Liver (tissue), 3 donors: Measurements from ENCODE around the gene RAB44.

Experiments
- GABPA ChIP-seq, 2 donors: IDR thresholded peaks in 1 of 2; conservative IDR thresholded peaks in 1 of 2; 2 replicates each; pipeline ENCODE4 v1.6.1; 2016; ENCODE audit warnings: antibody characterized with exemption in 2 of 2, mild to moderate bottlenecking in 1 of 2, moderate library complexity in 1 of 2
- RAD21 ChIP-seq, 2 donors: IDR thresholded peaks; 2 replicates each; pipeline ENCODE4 v1.6.1; 2016; ENCODE audit warnings: antibody characterized with exemption in 2 of 2, mild to moderate bottlenecking in 2 of 2
- TF ChIP-seq, protein P1 (sequence below): IDR thresholded peaks from 2 replicates; pipeline ENCODE4 v1.6.1; 2016; ENCODE audit warnings: antibody characterized with exemption, mild to moderate bottlenecking
- TF ChIP-seq, protein P2 (sequence below): fragments of 150-350 bp; IDR thresholded peaks from 2 replicates; pipeline ENCODE4 v1.5.1; 2017; ENCODE audit warnings: improper control_type of control experiment, low read depth, low read length; ENCODE audit not compliant: missing input control
- donor health status: healthy.
- donor health status: healthy.

- TF ChIP-seq, protein P1, sequence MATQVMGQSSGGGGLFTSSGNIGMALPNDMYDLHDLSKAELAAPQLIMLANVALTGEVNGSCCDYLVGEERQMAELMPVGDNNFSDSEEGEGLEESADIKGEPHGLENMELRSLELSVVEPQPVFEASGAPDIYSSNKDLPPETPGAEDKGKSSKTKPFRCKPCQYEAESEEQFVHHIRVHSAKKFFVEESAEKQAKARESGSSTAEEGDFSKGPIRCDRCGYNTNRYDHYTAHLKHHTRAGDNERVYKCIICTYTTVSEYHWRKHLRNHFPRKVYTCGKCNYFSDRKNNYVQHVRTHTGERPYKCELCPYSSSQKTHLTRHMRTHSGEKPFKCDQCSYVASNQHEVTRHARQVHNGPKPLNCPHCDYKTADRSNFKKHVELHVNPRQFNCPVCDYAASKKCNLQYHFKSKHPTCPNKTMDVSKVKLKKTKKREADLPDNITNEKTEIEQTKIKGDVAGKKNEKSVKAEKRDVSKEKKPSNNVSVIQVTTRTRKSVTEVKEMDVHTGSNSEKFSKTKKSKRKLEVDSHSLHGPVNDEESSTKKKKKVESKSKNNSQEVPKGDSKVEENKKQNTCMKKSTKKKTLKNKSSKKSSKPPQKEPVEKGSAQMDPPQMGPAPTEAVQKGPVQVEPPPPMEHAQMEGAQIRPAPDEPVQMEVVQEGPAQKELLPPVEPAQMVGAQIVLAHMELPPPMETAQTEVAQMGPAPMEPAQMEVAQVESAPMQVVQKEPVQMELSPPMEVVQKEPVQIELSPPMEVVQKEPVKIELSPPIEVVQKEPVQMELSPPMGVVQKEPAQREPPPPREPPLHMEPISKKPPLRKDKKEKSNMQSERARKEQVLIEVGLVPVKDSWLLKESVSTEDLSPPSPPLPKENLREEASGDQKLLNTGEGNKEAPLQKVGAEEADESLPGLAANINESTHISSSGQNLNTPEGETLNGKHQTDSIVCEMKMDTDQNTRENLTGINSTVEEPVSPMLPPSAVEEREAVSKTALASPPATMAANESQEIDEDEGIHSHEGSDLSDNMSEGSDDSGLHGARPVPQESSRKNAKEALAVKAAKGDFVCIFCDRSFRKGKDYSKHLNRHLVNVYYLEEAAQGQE = no peak
- TF ChIP-seq, protein P2, sequence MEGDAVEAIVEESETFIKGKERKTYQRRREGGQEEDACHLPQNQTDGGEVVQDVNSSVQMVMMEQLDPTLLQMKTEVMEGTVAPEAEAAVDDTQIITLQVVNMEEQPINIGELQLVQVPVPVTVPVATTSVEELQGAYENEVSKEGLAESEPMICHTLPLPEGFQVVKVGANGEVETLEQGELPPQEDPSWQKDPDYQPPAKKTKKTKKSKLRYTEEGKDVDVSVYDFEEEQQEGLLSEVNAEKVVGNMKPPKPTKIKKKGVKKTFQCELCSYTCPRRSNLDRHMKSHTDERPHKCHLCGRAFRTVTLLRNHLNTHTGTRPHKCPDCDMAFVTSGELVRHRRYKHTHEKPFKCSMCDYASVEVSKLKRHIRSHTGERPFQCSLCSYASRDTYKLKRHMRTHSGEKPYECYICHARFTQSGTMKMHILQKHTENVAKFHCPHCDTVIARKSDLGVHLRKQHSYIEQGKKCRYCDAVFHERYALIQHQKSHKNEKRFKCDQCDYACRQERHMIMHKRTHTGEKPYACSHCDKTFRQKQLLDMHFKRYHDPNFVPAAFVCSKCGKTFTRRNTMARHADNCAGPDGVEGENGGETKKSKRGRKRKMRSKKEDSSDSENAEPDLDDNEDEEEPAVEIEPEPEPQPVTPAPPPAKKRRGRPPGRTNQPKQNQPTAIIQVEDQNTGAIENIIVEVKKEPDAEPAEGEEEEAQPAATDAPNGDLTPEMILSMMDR = no peak
- TF ChIP-seq GABPA (IDR thresholded peaks at IDR 0.05 in 1 of 2, conservative IDR thresholded peaks at IDR 0.05 in 1 of 2) (no peak), RAD21 (IDR thresholded peaks at IDR 0.05) (no peak)
Measured at GRCh38 chr6:36702656-36703055, 5.0 kb downstream of the RAB44 start.
